HEK293 (cell line): ENCODE data around the gene PCSK2.

Experiments
- CTCF ChIA-PET: fragments of 350-600 bp; formaldehyde crosslinking; extraction: SDS; loops from one replicate; lab custom pipeline; 2021; ENCODE audit warnings: antibody characterized with exemption; lab: Yijun Ruan, JAX
- POLR2A ChIA-PET: fragments of 300-600 bp; formaldehyde crosslinking; extraction: SDS; loops from one replicate; lab custom pipeline; 2020; ENCODE audit warnings: antibody characterized with exemption, inconsistent platforms; lab: Yijun Ruan, JAX
- H3K27ac ChIP-seq: fragments of 200-500 bp; sonication (Bioruptor generic); 2 replicates; pipeline ENCODE4 v1.5.1; 2014; ENCODE audit warnings: low read depth, low read length, control low read depth, inconsistent platforms; ENCODE audit errors: extremely low read depth
- H3K36me3 ChIP-seq, 2 experiments: fragments of 200-500 bp in 1 of 2; sonication (Bioruptor generic) in 1 of 2; 1 replicate in 1 of 2; 2 replicates in 1 of 2; pipeline ENCODE4 v1.5.1; 2014 to 2017; ENCODE audit warnings: inconsistent platforms in 2 of 2, low read length in 2 of 2; ENCODE audit not compliant: control insufficient read depth in 2 of 2, insufficient read depth in 1 of 2
- H3K4me1 ChIP-seq: fragments of 200-500 bp; sonication (Bioruptor generic); 2 replicates; pipeline ENCODE4 v1.5.1; 2014; ENCODE audit warnings: mild to moderate bottlenecking, low read length, inconsistent platforms; ENCODE audit not compliant: control insufficient read depth, insufficient read depth
- H3K4me3 ChIP-seq: 2 replicates; pipeline ENCODE4 v1.5.1; 2011; ENCODE audit warnings: low read depth, mild to moderate bottlenecking, control low read depth, low read length, moderate library complexity
- H3K9me3 ChIP-seq: fragments of 200-500 bp; sonication (Bioruptor generic); 2 replicates; pipeline ENCODE4 v1.5.1; 2014; ENCODE audit warnings: low read depth, low read length, inconsistent platforms; ENCODE audit not compliant: control insufficient read depth, insufficient read depth
- GLIS2 ChIP-seq: fragments of 450-650 bp; formaldehyde crosslinking; IDR thresholded peaks from 2 replicates; pipeline ENCODE4 v1.5.1; 2016; ENCODE audit warnings: missing biosample characterization, missing genetic modification characterization
- HOXC10 ChIP-seq: sonication (generic); formaldehyde crosslinking; IDR thresholded peaks from 2 replicates; pipeline ENCODE4 v1.8.1; 2023; ENCODE audit warnings: mild to moderate bottlenecking, missing genetic modification reagents
- KLF9 ChIP-seq: fragments of 450-650 bp; formaldehyde crosslinking; IDR thresholded peaks from 2 replicates; pipeline ENCODE4 v1.5.1; 2016; ENCODE audit warnings: missing biosample characterization, missing genetic modification characterization, low read depth
- MZF1 ChIP-seq: fragments of 450-650 bp; formaldehyde crosslinking; IDR thresholded peaks from 2 replicates; pipeline ENCODE4 v1.5.1; 2017; ENCODE audit warnings: missing biosample characterization, missing genetic modification characterization, borderline replicate concordance
- SP3 ChIP-seq: fragments of 450-650 bp; formaldehyde crosslinking; IDR thresholded peaks from 2 replicates; pipeline ENCODE4 v1.5.1; 2016; ENCODE audit warnings: missing biosample characterization, missing genetic modification characterization
- YY1 ChIP-seq: fragments of 450-650 bp; formaldehyde crosslinking; IDR thresholded peaks from 2 replicates; pipeline ENCODE4 v1.5.1; 2018; ENCODE audit warnings: missing biosample characterization, missing genetic modification characterization
- ZBTB48 ChIP-seq: fragments of 450-650 bp; formaldehyde crosslinking; IDR thresholded peaks from 2 replicates; pipeline ENCODE4 v1.5.1; 2016; ENCODE audit warnings: missing biosample characterization, missing genetic modification characterization
- ZNF274 ChIP-seq, 2 experiments: fragments of 200-500 bp in 1 of 2; fragments of 450-650 bp in 1 of 2; sonication (Bioruptor generic) in 1 of 2; formaldehyde crosslinking in 1 of 2; IDR thresholded peaks; 2 replicates each; pipeline versions ENCODE4 v1.5.1 to v1.6.1; 2014 to 2016; ENCODE audit warnings: borderline replicate concordance in 1 of 2, inconsistent platforms in 1 of 2, low read length in 1 of 2, missing biosample characterization in 1 of 2, missing genetic modification characterization in 1 of 2
- ZNF37A ChIP-seq: fragments of 450-650 bp; IDR thresholded peaks from 2 replicates; pipeline ENCODE4 v1.5.1; 2018; ENCODE audit warnings: missing biosample characterization, missing genetic modification characterization
- ZNF416 ChIP-seq: fragments of 450-650 bp; formaldehyde crosslinking; IDR thresholded peaks from 2 replicates; pipeline ENCODE4 v1.5.1; 2016; ENCODE audit warnings: missing biosample characterization, missing genetic modification characterization
- ZNF529 ChIP-seq: fragments of 450-650 bp; formaldehyde crosslinking; IDR thresholded peaks from 2 replicates; pipeline ENCODE4 v1.5.1; 2017; ENCODE audit warnings: missing genetic modification characterization, missing biosample characterization; ENCODE audit not compliant: insufficient replicate concordance
- ZNF548 ChIP-seq: fragments of 450-650 bp; formaldehyde crosslinking; IDR thresholded peaks from 2 replicates; pipeline ENCODE4 v1.5.1; 2016; ENCODE audit warnings: missing biosample characterization, missing genetic modification characterization
- ZNF747 ChIP-seq: fragments of 450-650 bp; formaldehyde crosslinking; IDR thresholded peaks from 2 replicates; pipeline ENCODE4 v1.5.1; 2016; ENCODE audit warnings: missing biosample characterization, missing genetic modification characterization
- ZNF768 ChIP-seq: fragments of 450-650 bp; formaldehyde crosslinking; IDR thresholded peaks from 2 replicates; pipeline ENCODE4 v1.5.1; 2018; ENCODE audit warnings: missing biosample characterization, mild to moderate bottlenecking, missing genetic modification characterization
- TF ChIP-seq, protein P1 (sequence below): fragments of 450-650 bp; formaldehyde crosslinking; IDR thresholded peaks from 2 replicates; pipeline ENCODE4; 2016; ENCODE audit warnings: missing biosample characterization, missing genetic modification characterization
- TF ChIP-seq, protein P2 (sequence below): fragments of 450-650 bp; formaldehyde crosslinking; IDR thresholded peaks from 2 replicates; pipeline ENCODE4 v1.5.1; 2017; ENCODE audit warnings: missing biosample characterization, missing genetic modification characterization
- TF ChIP-seq, protein P3 (sequence below): fragments of 450-650 bp; formaldehyde crosslinking; IDR thresholded peaks from 2 replicates; pipeline ENCODE4 v1.5.1; 2016; ENCODE audit warnings: missing biosample characterization, missing genetic modification characterization

PCSK2 gene

DNA sequence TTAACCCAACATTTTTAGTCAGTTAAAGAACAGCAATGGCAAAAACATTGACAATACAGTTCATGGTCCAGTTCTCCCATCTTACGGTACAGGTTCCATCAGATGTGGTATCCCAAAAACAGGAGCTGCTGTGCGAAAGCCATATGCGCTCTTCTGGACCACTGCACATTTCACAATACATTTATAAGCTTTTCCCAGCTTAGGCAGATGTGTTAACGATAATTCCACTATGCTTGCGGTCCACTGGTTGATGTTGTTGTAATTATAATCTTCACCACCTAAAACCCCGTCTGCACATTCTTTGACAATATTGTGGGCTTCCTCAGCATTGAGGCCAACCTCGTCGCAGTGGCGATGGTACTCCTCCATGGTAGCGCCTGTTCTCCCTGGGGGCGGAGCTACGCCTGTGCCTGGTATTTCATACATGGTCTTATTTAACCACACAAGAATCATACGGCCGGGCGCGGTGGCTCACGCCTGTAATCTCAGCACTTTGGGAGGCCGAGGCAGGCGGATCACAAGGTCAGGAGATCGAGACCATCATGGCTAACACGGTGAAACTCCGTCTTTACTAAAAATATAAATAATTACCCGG is 252.3 kb downstream of the PCSK2 start:
- Histone ChIP-seq H3K36me3 (no peaks in the 10 kb centered on the region), H3K9me3 (no peaks in the 10 kb centered on the region), H3K4me1 (no peaks in the 10 kb centered on the region), H3K4me3 (no peak overlapping the region), H3K27ac (no peak overlapping the region)
- TF ChIP-seq KLF9 (tag by site-specific recombination): no peak
- ChIA-PET POLR2A (no interaction called here), CTCF (interaction anchor here (0.5 to 1.0 kb wide), 2 partner anchors 785 to 842 kb away, joined by 3 to 4 read pairs; no protein-coding TSS in a partner anchor)

DNA sequence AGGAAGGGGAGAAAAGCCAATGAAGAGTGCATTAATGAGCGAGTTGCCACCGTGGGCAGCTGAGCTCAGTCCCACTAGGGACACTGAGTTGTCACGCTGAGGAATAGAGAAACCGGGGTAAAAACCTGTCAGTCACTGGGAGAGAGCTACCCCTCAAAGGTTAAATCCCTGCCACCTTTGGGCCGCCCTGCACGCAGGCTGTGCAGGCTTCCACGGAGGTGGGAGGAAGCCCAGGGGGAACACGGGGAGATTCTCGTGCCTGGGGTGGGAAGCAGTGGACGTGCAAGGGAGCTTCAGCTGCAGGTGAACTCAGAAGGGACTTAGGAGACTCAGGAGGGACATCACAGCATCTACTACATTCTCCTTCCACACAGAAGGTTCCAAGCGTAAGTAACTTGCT is 253.9 kb downstream of the PCSK2 start:
- CTCF ChIA-PET: no interaction called here
- Histone ChIP-seq H3K36me3 (no peaks in the 10 kb centered on the region), H3K9me3 (no peaks in the 10 kb centered on the region), H3K4me3 (no peak overlapping the region), H3K4me1 (no peaks in the 10 kb centered on the region), H3K27ac (no peak overlapping the region)
- no peak for TF ChIP-seq ZNF747 (tag by site-specific recombination)
- no peak for TF ChIP-seq ZNF548 (tag by site-specific recombination)
- TF ChIP-seq ZNF529: no peak
- no peak for TF ChIP-seq HOXC10 (CRISPR knock-in tag)
- TF ChIP-seq GLIS2 (tag by site-specific recombination): no peak
- TF ChIP-seq SP3 (tag by site-specific recombination): no peak
- TF ChIP-seq, protein P1, sequence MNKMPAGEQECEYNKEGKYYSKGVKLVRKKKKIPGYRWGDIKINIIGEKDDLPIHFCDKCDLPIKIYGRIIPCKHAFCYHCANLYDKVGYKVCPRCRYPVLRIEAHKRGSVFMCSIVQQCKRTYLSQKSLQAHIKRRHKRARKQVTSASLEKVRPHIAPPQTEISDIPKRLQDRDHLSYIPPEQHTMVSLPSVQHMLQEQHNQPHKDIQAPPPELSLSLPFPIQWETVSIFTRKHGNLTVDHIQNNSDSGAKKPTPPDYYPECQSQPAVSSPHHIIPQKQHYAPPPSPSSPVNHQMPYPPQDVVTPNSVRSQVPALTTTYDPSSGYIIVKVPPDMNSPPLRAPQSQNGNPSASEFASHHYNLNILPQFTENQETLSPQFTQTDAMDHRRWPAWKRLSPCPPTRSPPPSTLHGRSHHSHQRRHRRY (tag by site-specific recombination): no peak
- TF ChIP-seq ZNF416 (tag by site-specific recombination): no peak
- TF ChIP-seq ZNF274 (IDR thresholded peaks at IDR 0.05; ENCODE audit: low read length): no peak
- no peak for TF ChIP-seq ZNF274 (tag by site-specific recombination; IDR thresholded peaks at IDR 0.05; ENCODE audit: borderline replicate concordance)
- TF ChIP-seq YY1 (tag by site-specific recombination): no peak
- TF ChIP-seq MZF1 (tag by site-specific recombination): no peak
- TF ChIP-seq, protein P2, sequence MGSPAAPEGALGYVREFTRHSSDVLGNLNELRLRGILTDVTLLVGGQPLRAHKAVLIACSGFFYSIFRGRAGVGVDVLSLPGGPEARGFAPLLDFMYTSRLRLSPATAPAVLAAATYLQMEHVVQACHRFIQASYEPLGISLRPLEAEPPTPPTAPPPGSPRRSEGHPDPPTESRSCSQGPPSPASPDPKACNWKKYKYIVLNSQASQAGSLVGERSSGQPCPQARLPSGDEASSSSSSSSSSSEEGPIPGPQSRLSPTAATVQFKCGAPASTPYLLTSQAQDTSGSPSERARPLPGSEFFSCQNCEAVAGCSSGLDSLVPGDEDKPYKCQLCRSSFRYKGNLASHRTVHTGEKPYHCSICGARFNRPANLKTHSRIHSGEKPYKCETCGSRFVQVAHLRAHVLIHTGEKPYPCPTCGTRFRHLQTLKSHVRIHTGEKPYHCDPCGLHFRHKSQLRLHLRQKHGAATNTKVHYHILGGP (tag by site-specific recombination): no peak
- TF ChIP-seq ZNF37A: no peak
- TF ChIP-seq, protein P3, sequence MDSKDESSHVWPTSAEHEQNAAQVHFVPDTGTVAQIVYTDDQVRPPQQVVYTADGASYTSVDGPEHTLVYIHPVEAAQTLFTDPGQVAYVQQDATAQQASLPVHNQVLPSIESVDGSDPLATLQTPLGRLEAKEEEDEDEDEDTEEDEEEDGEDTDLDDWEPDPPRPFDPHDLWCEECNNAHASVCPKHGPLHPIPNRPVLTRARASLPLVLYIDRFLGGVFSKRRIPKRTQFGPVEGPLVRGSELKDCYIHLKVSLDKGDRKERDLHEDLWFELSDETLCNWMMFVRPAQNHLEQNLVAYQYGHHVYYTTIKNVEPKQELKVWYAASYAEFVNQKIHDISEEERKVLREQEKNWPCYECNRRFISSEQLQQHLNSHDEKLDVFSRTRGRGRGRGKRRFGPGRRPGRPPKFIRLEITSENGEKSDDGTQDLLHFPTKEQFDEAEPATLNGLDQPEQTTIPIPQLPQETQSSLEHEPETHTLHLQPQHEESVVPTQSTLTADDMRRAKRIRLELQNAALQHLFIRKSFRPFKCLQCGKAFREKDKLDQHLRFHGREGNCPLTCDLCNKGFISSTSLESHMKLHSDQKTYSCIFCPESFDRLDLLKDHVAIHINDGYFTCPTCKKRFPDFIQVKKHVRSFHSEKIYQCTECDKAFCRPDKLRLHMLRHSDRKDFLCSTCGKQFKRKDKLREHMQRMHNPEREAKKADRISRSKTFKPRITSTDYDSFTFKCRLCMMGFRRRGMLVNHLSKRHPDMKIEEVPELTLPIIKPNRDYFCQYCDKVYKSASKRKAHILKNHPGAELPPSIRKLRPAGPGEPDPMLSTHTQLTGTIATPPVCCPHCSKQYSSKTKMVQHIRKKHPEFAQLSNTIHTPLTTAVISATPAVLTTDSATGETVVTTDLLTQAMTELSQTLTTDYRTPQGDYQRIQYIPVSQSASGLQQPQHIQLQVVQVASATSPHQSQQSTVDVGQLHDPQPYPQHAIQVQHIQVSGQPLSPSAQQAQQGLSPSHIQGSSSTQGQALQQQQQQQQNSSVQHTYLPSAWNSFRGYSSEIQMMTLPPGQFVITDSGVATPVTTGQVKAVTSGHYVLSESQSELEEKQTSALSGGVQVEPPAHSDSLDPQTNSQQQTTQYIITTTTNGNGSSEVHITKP (tag by site-specific recombination): no peak
- TF ChIP-seq ZBTB48 (tag by site-specific recombination): no peak
- no peak for TF ChIP-seq ZNF768 (tag by site-specific recombination)
- POLR2A ChIA-PET: interaction anchor here (0.6 kb wide), 1 partner anchor 100 kb away, joined by 3 read pairs; no protein-coding TSS in a partner anchor
